ENCODE data around the gene NSG2.
"Not testable (repeated sequence)": the region's sequence is repeated elsewhere in the genome, so short reads cannot be mapped to it uniquely, and the experiment has no call there.

Gene NSG2

DNA sequence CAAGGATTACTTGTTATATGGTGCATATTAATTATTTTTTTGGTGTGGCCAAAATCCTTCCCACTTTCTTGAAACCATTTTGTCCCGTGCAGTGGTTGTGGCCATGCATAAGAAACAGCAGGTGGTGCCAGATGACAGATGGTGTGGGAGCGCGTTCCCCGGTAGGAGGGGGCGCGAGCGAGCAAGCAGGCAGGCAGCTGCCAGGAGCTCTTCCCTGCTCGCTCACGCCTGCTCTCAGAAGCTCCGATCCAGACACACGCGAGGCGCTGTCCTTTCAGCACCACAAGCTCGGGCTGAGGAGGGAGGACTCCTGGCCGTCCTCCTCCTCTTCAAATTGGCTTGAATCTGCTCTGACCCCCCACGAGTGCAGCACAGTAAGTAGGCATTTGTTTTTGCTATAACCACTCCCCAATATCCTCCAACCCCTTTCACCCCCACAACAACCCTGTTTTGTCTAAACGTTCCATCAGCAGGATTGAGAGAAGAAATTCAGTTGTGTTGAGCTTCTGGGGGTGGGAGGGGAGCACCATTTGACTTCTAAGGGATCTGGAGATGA lies at the start of gene NSG2:
TSS of gene NSG2 (plus strand) at position 237 of the 556 bp plus-strand sequence. CDS start 1,050 bp downstream, outside the sequence.
- peak; percentile 2 for DNase-seq

- DNase-seq = no peak
Observed at GRCh38 chr5:173997331-173997730, 48.2 kb upstream of the NSG2 start.

DNA sequence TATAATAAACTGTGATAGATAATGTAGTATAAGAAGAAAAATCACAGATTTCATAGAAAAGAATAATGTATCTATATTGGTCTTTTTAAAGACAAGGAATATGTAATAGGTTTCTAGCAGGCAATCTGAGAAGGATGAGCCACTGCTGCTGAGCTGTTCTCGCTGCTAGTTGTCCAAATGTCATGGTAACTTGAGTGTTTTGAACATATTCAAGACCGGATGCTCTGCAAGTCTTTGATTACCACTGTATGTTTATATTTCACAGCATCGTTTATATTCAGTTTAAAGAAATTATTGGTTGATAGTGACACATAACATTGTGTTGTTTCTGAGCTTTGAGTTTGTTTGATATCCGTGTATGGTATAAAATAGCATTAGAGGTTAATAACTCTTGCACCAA lies 47.0 kb upstream of the NSG2 start:
- no peak for DNase-seq

GRCh38 chr5:174000076-174000475 lies 45.4 kb upstream of the NSG2 start:
- DNase-seq = no peak

GRCh38 chr5:174003795-174004194 lies 41.7 kb upstream of the NSG2 start:
- no peak for DNase-seq

GRCh38 chr5:174008922-174009321 lies 36.6 kb upstream of the NSG2 start:
- no peak for DNase-seq

DNA sequence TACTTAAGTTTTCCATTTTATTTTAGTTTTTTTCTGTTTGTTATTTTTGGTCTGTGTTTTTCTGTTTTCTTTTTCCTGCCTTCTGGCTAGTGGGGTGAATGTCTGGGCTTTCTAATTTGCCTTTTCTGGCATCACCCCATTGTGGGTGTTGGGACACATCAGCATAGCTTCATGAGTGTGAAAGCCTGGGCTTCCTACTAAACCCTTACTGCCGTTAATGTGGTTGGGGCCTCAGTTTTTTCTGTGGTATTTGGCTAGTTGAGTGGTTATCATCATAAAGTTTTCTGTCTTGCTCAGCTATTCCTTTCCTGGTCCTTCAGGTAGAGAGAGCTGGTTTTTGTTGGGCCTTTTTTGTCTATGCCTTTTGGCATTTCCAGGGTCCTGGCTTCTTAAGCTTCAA lies 35.1 kb upstream of the NSG2 start:
- DNase-seq = no peak

DNA sequence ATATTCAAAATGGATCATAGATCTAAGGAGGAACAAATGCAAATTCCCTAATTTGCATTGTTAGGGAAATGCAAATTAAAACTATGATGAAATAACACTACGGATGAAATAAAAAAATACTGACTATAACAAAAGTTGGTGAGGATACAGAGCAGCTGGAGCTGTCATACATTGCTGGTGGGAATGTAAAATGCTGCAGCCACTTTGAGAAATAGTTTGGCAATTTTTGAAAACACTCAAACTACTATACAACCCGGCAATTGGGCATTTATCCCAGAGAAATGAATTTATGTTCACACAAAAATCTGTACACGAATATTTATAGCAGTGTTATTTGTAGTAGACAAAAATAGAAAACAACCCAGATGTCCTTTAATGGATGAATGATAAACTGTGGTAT lies 34.1 kb upstream of the NSG2 start:
- no peak for DNase-seq

GRCh38 chr5:174020069-174020927 lies 25.2 kb upstream of the NSG2 start:
- DNase-seq = not testable (repeated sequence)

- DNase-seq = no peak
Observed at GRCh38 chr5:174020928-174021304, 24.6 kb upstream of the NSG2 start.

DNA sequence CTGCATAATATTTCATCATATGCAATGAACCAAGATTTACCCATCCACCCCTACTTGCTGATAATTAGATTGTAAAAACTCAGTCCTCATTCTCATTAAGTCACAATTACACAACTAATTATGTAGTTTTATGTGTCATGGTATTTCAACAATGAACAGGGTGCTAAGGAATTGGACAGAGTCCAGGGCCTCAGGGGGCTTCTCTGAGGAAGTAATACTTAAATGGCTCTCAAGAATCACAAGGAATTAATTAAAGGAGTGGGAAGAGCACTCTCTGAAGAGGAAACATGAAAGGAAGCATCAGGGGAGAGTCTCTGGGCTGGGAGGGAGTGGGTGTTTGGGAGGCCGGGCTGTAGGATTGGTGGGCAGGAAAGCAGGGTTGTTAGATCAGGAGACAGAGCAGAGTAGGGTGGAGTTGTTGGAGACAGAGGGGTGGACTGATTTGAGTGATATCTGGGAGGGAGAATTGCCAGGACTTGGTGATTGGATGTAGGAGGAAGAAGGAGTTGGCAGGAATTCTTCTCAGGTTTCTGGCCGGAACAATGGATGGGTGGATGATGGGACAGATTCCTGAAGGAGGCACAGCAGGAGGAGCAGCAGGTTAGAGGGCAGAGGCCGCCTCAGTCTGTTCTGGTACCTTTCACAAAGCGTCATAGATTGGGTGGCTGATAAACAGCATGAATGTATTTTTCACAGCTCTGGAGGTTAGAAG lies 23.0 kb upstream of the NSG2 start:
- no peak for DNase-seq

GRCh38 chr5:174030286-174030685 lies 15.2 kb upstream of the NSG2 start:
- DNase-seq = no peak

DNA sequence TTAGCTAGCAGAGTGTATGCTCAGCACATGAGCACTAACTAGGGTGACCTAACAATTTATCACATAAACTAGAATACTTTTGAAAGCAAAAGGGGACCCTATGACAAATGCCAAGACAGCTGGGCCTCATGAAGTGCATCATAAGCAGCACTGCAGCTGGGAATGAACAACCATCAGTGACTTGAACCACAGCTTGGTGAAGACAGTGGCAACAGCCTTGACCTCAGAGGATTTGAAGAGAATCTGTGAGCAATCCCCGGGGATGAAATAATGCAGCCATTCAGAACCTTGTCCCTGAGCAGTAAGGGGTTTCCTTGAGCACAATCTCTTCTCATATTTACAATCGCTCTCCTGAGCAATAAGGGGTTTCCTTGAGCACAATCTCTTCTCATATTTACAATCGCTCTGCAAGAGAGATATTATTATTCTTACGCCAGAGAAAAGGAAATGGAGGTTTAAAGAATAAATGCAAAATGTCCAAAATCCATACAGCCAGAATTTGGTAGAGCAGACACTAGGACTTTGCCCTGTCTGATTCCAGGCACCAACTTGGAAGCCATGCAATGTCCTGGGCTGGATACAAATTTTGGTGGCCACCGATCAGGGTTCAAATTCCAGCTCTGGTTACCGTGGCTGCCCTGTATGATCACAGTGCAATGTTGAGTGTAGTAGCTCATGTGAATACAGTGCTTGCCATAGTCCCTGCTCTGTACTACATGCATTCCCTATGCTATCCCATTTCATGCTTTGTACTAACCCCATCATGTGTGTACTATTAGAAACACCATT lies 846 bp upstream of the NSG2 start:
- no peak for DNase-seq

DNA sequence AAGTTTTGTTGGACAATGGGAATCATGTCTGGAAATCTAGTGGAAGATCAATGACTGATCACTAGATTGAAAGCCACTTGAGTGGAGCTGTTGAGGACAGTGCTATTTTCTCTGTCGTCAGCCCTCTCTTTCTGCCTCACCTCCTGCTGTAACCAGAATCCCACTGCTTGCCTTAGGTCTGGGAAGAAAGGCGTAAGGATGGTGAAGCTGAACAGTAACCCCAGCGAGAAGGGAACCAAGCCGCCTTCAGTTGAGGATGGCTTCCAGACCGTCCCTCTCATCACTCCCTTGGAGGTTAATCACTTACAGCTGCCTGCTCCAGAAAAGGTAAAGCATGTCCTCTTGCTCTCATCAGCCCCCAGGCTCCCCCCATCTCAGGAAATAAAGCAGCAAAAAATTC lies 1.1 kb downstream of the NSG2 start:
- DNase-seq = no peak

DNA sequence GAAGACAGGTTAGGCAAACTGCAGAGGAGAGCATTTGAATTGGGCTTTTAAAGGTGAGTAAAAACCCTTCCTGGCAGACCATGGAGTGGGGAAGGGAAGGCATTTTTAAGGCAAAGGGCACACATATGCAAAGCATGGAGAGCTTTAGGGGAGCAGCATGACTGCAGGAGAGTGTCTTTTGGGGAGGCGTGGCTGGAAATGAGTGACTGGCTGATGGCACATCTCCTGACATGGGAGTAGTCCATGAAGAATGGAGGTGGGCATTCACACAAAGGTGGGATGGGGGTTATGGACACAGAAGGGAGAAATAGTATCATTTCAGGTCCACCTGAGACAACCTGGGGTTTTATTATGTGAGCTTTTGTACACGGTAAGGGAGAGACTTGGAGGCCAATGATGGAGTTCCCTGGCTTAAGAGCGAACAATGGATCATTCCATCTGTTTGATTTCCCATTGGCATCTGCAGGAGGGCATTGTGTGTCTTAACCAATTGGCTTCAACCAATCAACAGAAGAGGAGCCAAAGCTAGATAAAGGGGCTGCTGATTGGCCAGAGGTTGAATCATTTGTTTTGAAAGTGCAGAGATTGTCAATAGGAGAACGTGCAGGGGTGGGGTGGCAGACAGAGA lies 2.1 kb downstream of the NSG2 start:
- no peak for DNase-seq

- no peak for DNase-seq
Observed at GRCh38 chr5:174052636-174053035, 7.1 kb downstream of the NSG2 start.

- no peak for DNase-seq
Observed at GRCh38 chr5:174053905-174054304, 8.4 kb downstream of the NSG2 start.

- DNase-seq = no peak
Observed at GRCh38 chr5:174056064-174056847, 10.8 kb downstream of the NSG2 start.

- no peak for DNase-seq
Observed at GRCh38 chr5:174057206-174057605, 11.7 kb downstream of the NSG2 start.

GRCh38 chr5:174058433-174059122 lies 13.1 kb downstream of the NSG2 start:
- no peak for DNase-seq

DNA sequence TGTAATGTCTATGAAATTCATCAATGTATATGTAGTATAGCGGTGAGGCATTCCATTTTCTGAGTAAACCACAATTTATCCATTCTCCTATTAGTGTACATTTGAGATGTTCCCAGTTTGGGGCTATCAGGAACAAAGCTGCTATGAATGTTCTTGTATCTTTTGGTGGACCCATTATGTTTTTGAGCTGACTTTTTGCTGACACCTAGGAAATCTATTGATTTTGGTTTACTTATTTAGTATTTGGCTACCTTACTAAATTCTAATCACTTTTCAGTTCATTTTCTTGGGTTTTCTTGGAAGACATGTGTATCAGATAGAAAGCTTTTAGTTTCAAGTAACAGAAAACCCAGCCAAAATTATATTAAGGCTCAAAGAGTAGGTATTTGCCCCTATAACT lies 13.7 kb downstream of the NSG2 start:
- no peak for DNase-seq

All from CD4-positive, alpha-beta T cell treated with Interleukin-12 subunit alpha and Interleukin-12 subunit beta, for 1 hour (primary cell).